Gastroesophageal sphincter (tissue), 3 donors: Measurements from ENCODE around the gene TMOD2.

ENCODE experiments used
- CTCF ChIP-seq, 4 experiments: fragments of 200-600 bp in 2 of 4; fragments of 450-650 bp in 2 of 4; sonication (generic) in 1 of 4; IDR thresholded peaks; one replicate each; pipeline ENCODE4 v1.5.1; 2017 to 2019; ENCODE audit warnings: antibody characterized with exemption in 4 of 4, mild to moderate bottlenecking in 2 of 4, moderate library complexity in 2 of 4
- EP300 ChIP-seq: sonication (generic); formaldehyde crosslinking; IDR thresholded peaks from one replicate; pipeline ENCODE4 v1.6.1; 2017; ENCODE audit warnings: antibody characterized with exemption, mild to moderate bottlenecking
- POLR2A ChIP-seq, 2 donors: fragments of 450-650 bp; IDR thresholded peaks; one replicate each; pipeline ENCODE4 v1.6.1; 2017; ENCODE audit warnings: antibody characterized with exemption in 2 of 2, mild to moderate bottlenecking in 2 of 2, moderate library complexity in 1 of 2
- POLR2AphosphoS5 ChIP-seq: sonication (generic); formaldehyde crosslinking; IDR thresholded peaks from one replicate; pipeline ENCODE4 v1.6.1; 2017; ENCODE audit warnings: antibody characterized with exemption

- TF ChIP-seq POLR2A (IDR thresholded peaks at IDR 0.05), result no peak
- TF ChIP-seq CTCF (IDR thresholded peaks at IDR 0.05), result no peak
- TF ChIP-seq EP300, result no peak
- no peak for TF ChIP-seq POLR2AphosphoS5
Measured at GRCh38 chr15:51718219-51718618, 33.2 kb upstream of the TMOD2 start.
